ENCODE data around the gene RNF121.

- TF ChIP-seq CTCF (IDR thresholded peaks at IDR 0.05) (no peak), POLR2A (IDR thresholded peaks at IDR 0.05) (no peak)
Measured at GRCh38 chr11:71914617-71915189, 14.1 kb upstream of the RNF121 start.
